ENCODE data around the gene TBX2.

The TBX2 gene

GRCh38 chr17:61391595-61392291 lies 7.9 kb upstream of the TBX2 start:
- DNase-seq (ENCODE audit: insufficient read length, low spot score) (no peak), FAIRE-seq (no peak)
- TF ChIP-seq SPI1 (IDR thresholded peaks at IDR 0.05; ENCODE audit: low read depth, low read length) = no peak
- TF ChIP-seq PAX5 (IDR thresholded peaks at IDR 0.05; ENCODE audit: insufficient read depth, low read length, severe bottlenecking) = no peak
- no peak for TF ChIP-seq POU2F2 (IDR thresholded peaks at IDR 0.05; ENCODE audit: low read depth, low read length)
- no peak for TF ChIP-seq POLR2A (IDR thresholded peaks at IDR 0.05; ENCODE audit: low read depth, low read length)
- TF ChIP-seq POLR2AphosphoS5 (IDR thresholded peaks at IDR 0.05; ENCODE audit: low read depth, low read length) = no peak
- no peak for TF ChIP-seq TAF1 (IDR thresholded peaks at IDR 0.05; ENCODE audit: low read depth, low read length)

- no peak for DNase-seq (ENCODE audit: insufficient read length, low spot score)
- FAIRE-seq = no peak
- TF ChIP-seq TAF1 (IDR thresholded peaks at IDR 0.05; ENCODE audit: low read depth, low read length) = no peak
- TF ChIP-seq POLR2AphosphoS5 (IDR thresholded peaks at IDR 0.05; ENCODE audit: low read depth, low read length) = no peak
- no peak for TF ChIP-seq POLR2A (IDR thresholded peaks at IDR 0.05; ENCODE audit: low read depth, low read length)
- no peak for TF ChIP-seq PAX5 (IDR thresholded peaks at IDR 0.05; ENCODE audit: insufficient read depth, low read length, severe bottlenecking)
These were observed 7.0 kb upstream of the TBX2 start for GRCh38 chr17:61392679-61393078.

GRCh38 chr17:61393550-61393903 lies 6.1 kb upstream of the TBX2 start:
- FAIRE-seq (no peak), DNase-seq (ENCODE audit: insufficient read length, low spot score) (no peak)
- TF ChIP-seq SPI1 (IDR thresholded peaks at IDR 0.05; ENCODE audit: low read depth, low read length) (no peak), PAX5 (IDR thresholded peaks at IDR 0.05; ENCODE audit: insufficient read depth, low read length, severe bottlenecking) (no peak), POU2F2 (IDR thresholded peaks at IDR 0.05; ENCODE audit: low read depth, low read length) (no peak), TAF1 (IDR thresholded peaks at IDR 0.05; ENCODE audit: low read depth, low read length) (no peak), POLR2AphosphoS5 (IDR thresholded peaks at IDR 0.05; ENCODE audit: low read depth, low read length) (no peak), POLR2A (IDR thresholded peaks at IDR 0.05; ENCODE audit: low read depth, low read length) (no peak)

- TF ChIP-seq POU2F2 (IDR thresholded peaks at IDR 0.05; ENCODE audit: low read depth, low read length) (no peak), PAX5 (IDR thresholded peaks at IDR 0.05; ENCODE audit: insufficient read depth, low read length, severe bottlenecking) (no peak), SPI1 (IDR thresholded peaks at IDR 0.05; ENCODE audit: low read depth, low read length) (no peak), POLR2A (IDR thresholded peaks at IDR 0.05; ENCODE audit: low read depth, low read length) (no peak), TAF1 (IDR thresholded peaks at IDR 0.05; ENCODE audit: low read depth, low read length) (no peak), POLR2AphosphoS5 (IDR thresholded peaks at IDR 0.05; ENCODE audit: low read depth, low read length) (no peak)
- DNase-seq (ENCODE audit: insufficient read length, low spot score) (no peak), FAIRE-seq (no peak)
These were observed 5.6 kb upstream of the TBX2 start for GRCh38 chr17:61393904-61394629.

- DNase-seq (ENCODE audit: insufficient read length, low spot score) (no peak), FAIRE-seq (no peak)
- TF ChIP-seq POU2F2 (IDR thresholded peaks at IDR 0.05; ENCODE audit: low read depth, low read length) = no peak
- no peak for TF ChIP-seq PAX5 (IDR thresholded peaks at IDR 0.05; ENCODE audit: insufficient read depth, low read length, severe bottlenecking)
- TF ChIP-seq POLR2AphosphoS5 (IDR thresholded peaks at IDR 0.05; ENCODE audit: low read depth, low read length) = no peak
- TF ChIP-seq SPI1 (IDR thresholded peaks at IDR 0.05; ENCODE audit: low read depth, low read length) = no peak
- TF ChIP-seq POLR2A (IDR thresholded peaks at IDR 0.05; ENCODE audit: low read depth, low read length) = no peak
- TF ChIP-seq TAF1 (IDR thresholded peaks at IDR 0.05; ENCODE audit: low read depth, low read length) = no peak
These were observed 4.8 kb upstream of the TBX2 start for GRCh38 chr17:61394630-61395408.

GRCh38 chr17:61395409-61395982 lies 4.1 kb upstream of the TBX2 start:
- DNase-seq (ENCODE audit: insufficient read length, low spot score) (no peak), FAIRE-seq (no peak)
- TF ChIP-seq POLR2A (IDR thresholded peaks at IDR 0.05; ENCODE audit: low read depth, low read length) = no peak
- no peak for TF ChIP-seq POLR2AphosphoS5 (IDR thresholded peaks at IDR 0.05; ENCODE audit: low read depth, low read length)

GRCh38 chr17:61395983-61396585 lies 3.6 kb upstream of the TBX2 start:
- TF ChIP-seq POU2F2 (IDR thresholded peaks at IDR 0.05; ENCODE audit: low read depth, low read length) = no peak
- TF ChIP-seq TAF1 (IDR thresholded peaks at IDR 0.05; ENCODE audit: low read depth, low read length) = no peak
- no peak for TF ChIP-seq SPI1 (IDR thresholded peaks at IDR 0.05; ENCODE audit: low read depth, low read length)
- TF ChIP-seq POLR2AphosphoS5 (IDR thresholded peaks at IDR 0.05; ENCODE audit: low read depth, low read length) = no peak
- no peak for TF ChIP-seq POLR2A (IDR thresholded peaks at IDR 0.05; ENCODE audit: low read depth, low read length)
- no peak for TF ChIP-seq PAX5 (IDR thresholded peaks at IDR 0.05; ENCODE audit: insufficient read depth, low read length, severe bottlenecking)
- FAIRE-seq = no peak
- no peak for DNase-seq (ENCODE audit: insufficient read length, low spot score)

GRCh38 chr17:61396586-61397085 lies 3.0 kb upstream of the TBX2 start:
- TF ChIP-seq POU2F2 (IDR thresholded peaks at IDR 0.05; ENCODE audit: low read depth, low read length) (no peak), PAX5 (IDR thresholded peaks at IDR 0.05; ENCODE audit: insufficient read depth, low read length, severe bottlenecking) (no peak)
- FAIRE-seq (no peak), DNase-seq (ENCODE audit: insufficient read length, low spot score) (no peak)
